ENCODE data around the gene KBTBD13.

The KBTBD13 gene

GRCh38 chr15:65058394-65059368 lies 17.9 kb upstream of the KBTBD13 start:
- H3K27ac ChIP-seq = no peak overlapping the region
- no peak for TF ChIP-seq CTCF (conservative IDR thresholded peaks at IDR 0.05)

- H3K27ac ChIP-seq = no peak overlapping the region
- TF ChIP-seq CTCF (conservative IDR thresholded peaks at IDR 0.05) = no peak
Measured at GRCh38 chr15:65059369-65059750, 17.2 kb upstream of the KBTBD13 start.

- no peak overlapping the region for H3K27ac ChIP-seq
- no peak for TF ChIP-seq CTCF (conservative IDR thresholded peaks at IDR 0.05)
Measured at GRCh38 chr15:65059931-65060596, 16.5 kb upstream of the KBTBD13 start.

DNA sequence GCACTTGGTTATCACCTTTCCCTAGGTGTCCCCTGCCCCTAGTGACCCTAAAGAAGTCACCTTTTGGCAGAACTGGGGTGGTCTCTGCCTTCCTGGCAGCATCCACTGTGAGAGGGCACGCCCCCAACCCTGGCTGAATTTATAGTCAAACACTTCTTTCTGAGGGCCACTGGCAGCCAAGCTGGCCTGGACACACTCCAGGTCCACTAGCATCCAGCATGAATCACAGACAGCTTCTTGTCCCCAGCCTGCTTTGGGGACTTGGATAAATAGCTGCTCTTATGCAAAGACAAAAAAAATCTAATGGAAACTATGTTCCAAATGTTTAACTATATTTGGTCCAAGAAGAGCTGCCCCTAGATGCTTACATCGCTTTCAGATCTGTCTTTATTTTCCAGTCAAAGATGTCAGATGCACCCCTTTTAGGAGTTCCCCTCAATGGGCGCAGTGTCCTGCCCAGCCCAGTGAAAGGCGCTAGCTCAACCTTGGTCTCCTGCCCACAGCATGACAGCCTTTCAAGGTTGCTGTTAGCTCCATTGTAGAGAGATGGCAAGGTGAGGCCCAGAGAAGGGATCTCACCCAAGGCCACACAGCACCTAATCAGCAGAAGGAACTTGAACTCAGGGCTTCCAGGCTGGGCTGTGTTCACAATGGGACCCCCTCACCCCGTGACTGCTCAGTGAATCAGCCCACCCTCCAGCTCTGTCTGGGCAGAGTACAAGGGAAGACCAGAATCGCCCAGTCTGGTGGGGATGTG lies 15.7 kb upstream of the KBTBD13 start:
- H3K27ac ChIP-seq = no peak overlapping the region
- TF ChIP-seq CTCF (conservative IDR thresholded peaks at IDR 0.05) = no peak

DNA sequence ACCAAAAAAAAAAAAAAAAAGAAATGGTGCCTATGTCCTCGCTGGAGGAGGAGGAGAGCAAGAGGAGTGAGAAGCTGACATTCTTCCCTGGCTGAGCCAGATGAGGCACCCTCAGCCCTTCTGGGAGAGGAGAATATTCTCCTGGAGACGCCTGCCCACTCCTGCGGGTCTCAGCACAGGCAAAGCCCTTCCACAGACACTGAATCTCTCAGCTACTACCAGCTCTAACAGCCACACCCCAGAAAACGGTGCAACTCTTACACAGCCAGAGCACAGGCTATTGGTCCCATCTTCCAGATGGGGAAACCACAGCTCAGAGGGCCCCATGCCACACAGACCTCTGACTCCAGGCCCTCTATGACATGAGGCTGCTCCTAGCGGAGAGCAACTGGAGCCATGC lies 14.5 kb upstream of the KBTBD13 start:
- TF ChIP-seq CTCF (conservative IDR thresholded peaks at IDR 0.05) = no peak
- H3K27ac ChIP-seq = no peak overlapping the region

DNA sequence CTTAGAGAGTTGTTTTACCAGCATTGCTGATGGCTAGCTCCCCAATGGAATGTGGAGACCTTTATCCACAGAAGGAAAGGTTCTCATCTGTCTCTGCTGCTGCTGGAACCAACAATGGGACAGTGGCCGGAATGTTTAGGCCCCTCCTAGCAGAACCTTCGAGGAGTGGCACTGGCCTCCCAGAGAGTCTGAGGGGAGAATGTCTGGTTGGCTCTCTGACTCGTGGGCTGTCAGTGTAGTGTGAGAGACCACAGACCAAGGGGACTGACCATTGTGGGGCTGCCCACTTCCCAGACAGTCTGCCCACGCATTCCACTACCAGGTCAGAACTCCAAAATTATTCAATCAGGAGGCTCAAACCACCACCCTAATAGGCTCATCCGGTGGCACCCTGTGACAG lies 13.8 kb upstream of the KBTBD13 start:
- TF ChIP-seq CTCF (conservative IDR thresholded peaks at IDR 0.05) = no peak
- no peak overlapping the region for H3K27ac ChIP-seq

Data from VCaP (cell line).